Fibroblast of the aortic adventitia (primary cell): ENCODE results near the gene MAPKBP1. TPM values are rescaled to one million over a fixed set of nuclear protein-coding genes. Genes with fewer than 3 reads are reported as not detected.
"Not testable (repeated sequence)": the region's sequence is repeated elsewhere in the genome, so short reads cannot be mapped to it uniquely, and the experiment has no call there.

Source experiments
- DNase-seq: peaks from one replicate; pipeline ENCODE4 v3.0.0-alpha.2; 2010; ENCODE audit warnings: low read depth
- H3K4me3 ChIP-seq: 2 replicates; pipeline ENCODE4 v1.5.1; 2011; ENCODE audit warnings: low read depth, mild to moderate bottlenecking, control low read depth, low read length, moderate library complexity
- total RNA-seq: library from RNA; depleted of rRNA; stranded (reverse); fragments of >200 nt; gene quantifications from 2 replicates; pipeline ENCODE4 v1.2.3, GENCODE V29; 2012; ENCODE audit warnings: low replicate concordance
- TF ChIP-seq, protein P1 (sequence below): IDR thresholded peaks from 2 replicates; pipeline ENCODE4 v1.5.1; 2011; ENCODE audit warnings: mild to moderate bottlenecking, low read length, control low read depth, inconsistent platforms; ENCODE audit not compliant: insufficient read depth

The MAPKBP1 gene
- total RNA-seq, 1 donor = 20.8 TPM

DNA sequence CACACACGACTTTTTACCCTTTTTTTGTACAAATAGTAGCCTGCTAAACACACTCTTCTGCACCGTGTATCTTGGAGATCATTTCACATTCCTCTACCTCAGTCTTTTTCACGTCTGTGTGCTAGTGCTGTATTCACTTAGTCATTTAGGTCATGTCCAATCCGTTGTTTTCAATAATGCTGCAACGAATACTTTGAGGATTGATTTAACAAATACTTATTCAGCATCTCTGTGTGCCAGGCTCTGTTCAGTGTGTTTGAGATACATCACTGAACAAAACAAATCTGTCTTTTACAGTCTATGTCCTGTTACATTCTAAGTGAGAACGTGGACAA, 54.5 kb downstream of the MAPKBP1 start:
- H3K4me3 ChIP-seq = peak overlapping the region; percentile 90
- TF ChIP-seq, protein P1, sequence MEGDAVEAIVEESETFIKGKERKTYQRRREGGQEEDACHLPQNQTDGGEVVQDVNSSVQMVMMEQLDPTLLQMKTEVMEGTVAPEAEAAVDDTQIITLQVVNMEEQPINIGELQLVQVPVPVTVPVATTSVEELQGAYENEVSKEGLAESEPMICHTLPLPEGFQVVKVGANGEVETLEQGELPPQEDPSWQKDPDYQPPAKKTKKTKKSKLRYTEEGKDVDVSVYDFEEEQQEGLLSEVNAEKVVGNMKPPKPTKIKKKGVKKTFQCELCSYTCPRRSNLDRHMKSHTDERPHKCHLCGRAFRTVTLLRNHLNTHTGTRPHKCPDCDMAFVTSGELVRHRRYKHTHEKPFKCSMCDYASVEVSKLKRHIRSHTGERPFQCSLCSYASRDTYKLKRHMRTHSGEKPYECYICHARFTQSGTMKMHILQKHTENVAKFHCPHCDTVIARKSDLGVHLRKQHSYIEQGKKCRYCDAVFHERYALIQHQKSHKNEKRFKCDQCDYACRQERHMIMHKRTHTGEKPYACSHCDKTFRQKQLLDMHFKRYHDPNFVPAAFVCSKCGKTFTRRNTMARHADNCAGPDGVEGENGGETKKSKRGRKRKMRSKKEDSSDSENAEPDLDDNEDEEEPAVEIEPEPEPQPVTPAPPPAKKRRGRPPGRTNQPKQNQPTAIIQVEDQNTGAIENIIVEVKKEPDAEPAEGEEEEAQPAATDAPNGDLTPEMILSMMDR = no peak
- peak; percentile 31 for DNase-seq

DNA sequence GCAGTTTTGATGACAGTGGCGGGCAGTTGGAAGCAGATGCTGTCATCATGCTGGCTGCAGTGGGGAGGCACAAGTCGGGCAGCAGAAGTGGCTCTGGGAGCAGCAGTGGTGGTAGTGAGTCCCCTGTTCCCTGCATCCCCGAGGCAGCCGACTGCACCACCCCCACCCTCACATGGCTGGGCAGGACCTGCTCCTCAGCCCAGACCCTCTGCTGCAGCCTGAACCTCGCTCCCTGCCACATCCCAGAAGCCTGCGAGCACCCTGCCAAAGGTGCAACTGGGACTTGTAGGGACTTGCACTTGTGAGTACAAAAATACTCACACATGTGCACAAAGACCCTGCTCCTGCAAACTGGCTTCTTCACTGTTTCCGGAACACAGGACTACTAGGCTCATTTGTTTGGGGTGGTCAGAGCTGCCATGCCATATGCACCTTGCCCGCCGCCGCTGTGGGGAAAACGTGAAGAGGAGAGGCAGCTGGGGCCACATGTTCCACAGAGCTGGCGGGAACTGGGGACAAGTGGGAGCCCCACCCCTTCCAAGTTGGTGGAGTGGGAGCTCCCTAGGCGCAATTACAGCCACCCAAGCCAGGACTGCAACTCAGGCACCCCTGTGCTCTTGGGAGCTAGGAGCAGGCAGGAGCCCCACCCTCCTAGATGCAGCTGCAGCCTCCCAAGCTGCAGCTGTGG, 55.8 kb downstream of the MAPKBP1 start:
- no peak for DNase-seq
- TF ChIP-seq, protein P1 = no peak
- H3K4me3 ChIP-seq = no peak overlapping the region

DNA sequence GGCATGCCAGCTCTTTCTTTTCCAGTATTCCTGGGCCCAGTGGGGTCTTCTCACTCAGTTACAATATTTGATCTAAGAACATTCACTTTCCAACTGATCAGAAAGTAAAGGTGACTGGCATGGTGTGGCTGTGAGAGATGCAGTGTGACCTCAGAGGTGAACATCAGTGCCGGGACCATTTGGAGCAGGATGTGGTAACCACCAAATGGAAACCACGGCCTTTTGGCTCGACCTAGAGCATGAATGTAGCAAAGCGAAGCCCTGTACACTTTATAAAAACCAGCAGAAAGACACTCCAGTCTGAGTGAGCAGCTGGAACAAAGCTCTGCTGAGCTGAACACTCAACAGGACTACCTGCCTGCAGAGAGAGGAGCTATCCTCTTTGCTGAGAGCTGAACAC, 57.0 kb downstream of the MAPKBP1 start:
- not testable (repeated sequence) for DNase-seq, H3K4me3 ChIP-seq

DNA sequence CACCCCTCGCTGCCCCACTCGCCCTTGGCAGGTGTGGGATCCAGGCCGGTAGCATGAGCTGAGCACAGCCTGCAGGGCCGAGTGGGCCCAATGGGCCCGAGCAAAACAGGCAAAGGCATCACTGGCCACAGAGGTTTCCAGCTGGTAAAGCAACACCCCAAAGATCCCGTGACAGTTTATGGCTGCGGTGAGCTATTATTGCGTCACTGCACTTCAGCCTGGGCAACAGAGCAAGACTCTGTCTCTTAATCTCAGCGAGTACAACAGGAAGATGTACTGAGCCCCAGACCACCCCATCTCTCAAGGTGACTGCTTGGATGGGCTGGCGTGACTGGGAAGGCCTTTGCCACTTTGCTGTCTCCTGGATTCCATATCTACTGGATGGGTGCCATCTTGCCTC, 57.9 kb downstream of the MAPKBP1 start:
- TF ChIP-seq, protein P1 = no peak
- no peak overlapping the region for H3K4me3 ChIP-seq
- DNase-seq = no peak

DNA sequence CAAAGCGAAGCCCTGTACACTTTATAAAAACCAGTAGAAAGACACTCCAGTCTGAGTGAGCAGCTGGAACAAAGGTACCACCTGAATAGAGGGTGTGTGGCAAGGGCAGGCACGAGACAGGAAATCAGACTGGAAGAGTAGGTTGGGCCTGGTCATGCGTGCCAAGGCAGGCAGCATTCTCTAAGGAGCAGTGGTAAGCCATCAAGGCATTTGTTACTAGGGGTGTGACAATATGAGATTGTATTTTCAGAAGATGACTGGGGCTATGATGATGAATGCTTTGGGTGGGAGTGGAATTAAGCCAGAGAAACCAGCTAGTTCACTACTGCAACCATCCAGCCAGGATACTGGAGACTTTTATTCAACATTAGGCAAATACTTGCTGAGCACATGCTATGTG, 58.6 kb downstream of the MAPKBP1 start:
- TF ChIP-seq, protein P1 = no peak
- peak; percentile 12 for DNase-seq
- H3K4me3 ChIP-seq = no peak overlapping the region

DNA sequence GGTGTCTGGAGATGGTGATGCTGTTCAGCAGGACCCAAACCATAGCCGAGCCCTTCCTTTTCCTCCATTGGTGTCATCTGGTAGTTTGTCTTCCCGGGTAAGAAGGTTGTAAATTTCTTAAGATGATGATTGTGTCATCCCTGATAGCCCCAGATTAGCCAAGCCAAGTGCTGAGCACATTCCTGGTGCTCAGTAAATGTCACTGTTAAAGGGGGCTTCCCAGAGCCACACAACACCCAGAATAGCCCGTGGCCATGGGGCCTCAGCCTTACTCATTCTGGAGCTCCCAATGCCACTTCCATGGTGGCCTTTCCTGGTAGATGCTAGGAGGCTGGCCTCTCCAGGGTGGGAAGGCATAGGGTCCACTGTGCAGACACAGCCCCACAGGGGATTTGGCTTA, 59.8 kb downstream of the MAPKBP1 start:
- no peak for DNase-seq
- TF ChIP-seq, protein P1 = no peak
- H3K4me3 ChIP-seq = no peak overlapping the region

DNA sequence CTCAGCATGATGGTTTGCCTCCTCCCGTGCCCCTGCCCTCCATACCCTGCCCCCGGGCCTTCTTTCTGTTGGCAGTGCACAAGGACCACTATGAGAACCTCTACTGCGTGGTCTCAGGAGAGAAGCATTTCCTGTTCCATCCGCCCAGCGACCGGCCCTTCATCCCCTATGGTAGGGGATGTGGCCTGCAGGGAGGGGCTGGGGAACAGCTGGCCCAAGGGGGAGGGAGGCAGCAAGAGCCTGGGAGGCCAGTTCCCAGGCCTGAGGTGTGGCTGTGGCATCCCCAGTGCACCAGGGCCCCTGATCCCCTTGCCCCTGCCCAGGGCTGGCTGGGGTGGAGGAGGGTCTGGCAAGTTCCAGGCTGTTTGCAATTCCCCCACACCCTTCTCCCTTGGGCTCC, 61.8 kb downstream of the MAPKBP1 start:
- no peak for DNase-seq
- TF ChIP-seq, protein P1 = no peak
- no peak overlapping the region for H3K4me3 ChIP-seq
